ENCODE measurements around the gene PRG2.

GRCh38 chr11:57407941-57408475 is 17.6 kb upstream of the PRG2 start:
- TF ChIP-seq CTCF (conservative IDR thresholded peaks at IDR 0.05) (no peak), ZFX (IDR thresholded peaks at IDR 0.05) (no peak)

All from C4-2B (cell line).